Natural killer cell (primary cell): ENCODE data around the gene MOSMO. TPM values are rescaled to one million over a fixed set of nuclear protein-coding genes. Genes with fewer than 3 reads are reported as not detected.

ENCODE experiments used
- ATAC-seq, 3 donors: fragments of 150-1000 bp in 2 of 3; fragments of 200-7000 bp in 1 of 3; cut with Tn5 transposase; 1 replicate in 1 of 3; 2 replicates in 2 of 3; pipeline ENCODE4 v1.10.0; 2021; ENCODE audit warnings: mild to moderate bottlenecking in 2 of 3, moderate library complexity in 2 of 3
- DNase-seq, 2 donors: peaks; one replicate each; pipeline versions ENCODE4 v3.0.0 to v3.0.0-alpha.2; 2013 to 2021; ENCODE audit warnings: mixed read lengths in 1 of 2
- H3K27ac ChIP-seq: one replicate; pipeline ENCODE4 v1.5.1; 2013; ENCODE audit warnings: mild to moderate bottlenecking, low read length
- H3K27me3 ChIP-seq: one replicate; pipeline ENCODE4 v1.6.1; 2013; ENCODE audit warnings: low read length; ENCODE audit not compliant: control insufficient read depth, insufficient read depth
- H3K36me3 ChIP-seq: one replicate; pipeline ENCODE4 v1.6.1; 2013; ENCODE audit warnings: low read length; ENCODE audit not compliant: control insufficient read depth, insufficient read depth
- H3K4me1 ChIP-seq: one replicate; pipeline ENCODE4 v1.6.1; 2013; ENCODE audit warnings: low read length; ENCODE audit not compliant: control insufficient read depth, insufficient read depth
- H3K4me3 ChIP-seq: one replicate; pipeline ENCODE4 v1.5.1; 2013; ENCODE audit warnings: low read length
- H3K9me3 ChIP-seq: one replicate; pipeline ENCODE4 v1.6.1; 2013; ENCODE audit warnings: low read length; ENCODE audit not compliant: control insufficient read depth, insufficient read depth
- H3K27ac Mint-ChIP-seq, 2 donors: one replicate each; pipeline ENCODE4 v1.8.0; 2022; ENCODE audit warnings: mild to moderate bottlenecking in 2 of 2, mixed read lengths in 2 of 2, moderate library complexity in 1 of 2
- H3K27me3 Mint-ChIP-seq, 2 donors: one replicate each; pipeline ENCODE4 v1.8.0; 2022; ENCODE audit warnings: low read depth in 2 of 2, mixed read lengths in 2 of 2
- H3K36me3 Mint-ChIP-seq: one replicate; pipeline ENCODE4 v1.8.0; 2022; ENCODE audit warnings: mixed read lengths
- H3K4me1 Mint-ChIP-seq, 2 donors: one replicate each; pipeline ENCODE4 v1.8.0; 2022; ENCODE audit warnings: mixed read lengths in 2 of 2
- H3K4me3 Mint-ChIP-seq: one replicate; pipeline ENCODE4 v1.8.0; 2022; ENCODE audit warnings: mild to moderate bottlenecking, moderate library complexity, mixed read lengths
- H3K9me3 Mint-ChIP-seq, 2 donors: one replicate each; pipeline ENCODE4 v1.8.0; 2022; ENCODE audit warnings: mixed read lengths in 2 of 2
- WGBS: methylation state at CpG from one replicate; pipeline ENCODE4 v1.1.7; 2013; ENCODE audit warnings: missing lambda C conversion rate; ENCODE audit not compliant: insufficient coverage; 5-methylcytosine and 5-hydroxymethylcytosine counted together
- intact Hi-C: fragments of 100-400 bp; cut with micrococcal nuclease; formaldehyde crosslinking; loops from one replicate; pipeline ENCODE4 v1.14.2; 2022
- total RNA-seq, 4 donors: library from RNA; stranded (reverse); fragments of 120-200 nt in 1 of 4; gene quantifications; one replicate each; pipeline versions ENCODE4 v1.2.3 to v1.2.4, GENCODE V29; 2013 to 2022
- TF ChIP-seq, protein P1 (sequence below): fragments of 200-600 bp; IDR thresholded peaks from one replicate; pipeline ENCODE4 v1.8.0; 2022; ENCODE audit warnings: antibody characterized with exemption

Gene MOSMO
- total RNA-seq, 3 donors from 2014 or later (not counting 1 experiment from before 2014, with no cell fraction given), result 8.6 to 10.3 (median 9.3) TPM

DNA sequence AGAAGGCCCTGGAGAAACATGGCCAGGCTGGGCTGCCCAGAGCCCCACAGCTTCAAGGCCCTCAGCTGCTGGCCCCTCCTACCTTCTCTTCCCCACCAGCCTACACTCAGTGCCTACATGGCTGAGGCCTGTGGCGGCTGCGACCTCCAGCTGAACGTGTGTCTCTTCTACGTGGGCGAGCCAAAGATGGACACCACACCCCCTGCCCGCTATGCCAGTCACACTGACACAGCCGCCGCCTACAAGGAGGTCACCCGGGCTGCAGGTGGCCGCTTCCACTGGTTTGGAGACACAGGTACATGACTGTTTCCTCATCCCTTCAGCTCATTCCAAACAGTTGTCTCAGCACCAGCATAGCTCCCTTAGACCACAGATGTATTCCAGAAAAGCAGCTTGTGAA lies 124.9 kb downstream of the MOSMO start:
- no peak overlapping the region for H3K4me3 ChIP-seq
- H3K4me1 ChIP-seq, result no peaks in the 10 kb centered on the region
- intact Hi-C loops, result no loop called here
- TF ChIP-seq, protein P1, sequence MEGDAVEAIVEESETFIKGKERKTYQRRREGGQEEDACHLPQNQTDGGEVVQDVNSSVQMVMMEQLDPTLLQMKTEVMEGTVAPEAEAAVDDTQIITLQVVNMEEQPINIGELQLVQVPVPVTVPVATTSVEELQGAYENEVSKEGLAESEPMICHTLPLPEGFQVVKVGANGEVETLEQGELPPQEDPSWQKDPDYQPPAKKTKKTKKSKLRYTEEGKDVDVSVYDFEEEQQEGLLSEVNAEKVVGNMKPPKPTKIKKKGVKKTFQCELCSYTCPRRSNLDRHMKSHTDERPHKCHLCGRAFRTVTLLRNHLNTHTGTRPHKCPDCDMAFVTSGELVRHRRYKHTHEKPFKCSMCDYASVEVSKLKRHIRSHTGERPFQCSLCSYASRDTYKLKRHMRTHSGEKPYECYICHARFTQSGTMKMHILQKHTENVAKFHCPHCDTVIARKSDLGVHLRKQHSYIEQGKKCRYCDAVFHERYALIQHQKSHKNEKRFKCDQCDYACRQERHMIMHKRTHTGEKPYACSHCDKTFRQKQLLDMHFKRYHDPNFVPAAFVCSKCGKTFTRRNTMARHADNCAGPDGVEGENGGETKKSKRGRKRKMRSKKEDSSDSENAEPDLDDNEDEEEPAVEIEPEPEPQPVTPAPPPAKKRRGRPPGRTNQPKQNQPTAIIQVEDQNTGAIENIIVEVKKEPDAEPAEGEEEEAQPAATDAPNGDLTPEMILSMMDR, result no peak
- Mint-ChIP-seq H3K4me3 (no peak overlapping the region), H3K27me3 (peaks cover 5 to 8% of the 10 kb centered on the region in 2 donors), H3K9me3 (peaks cover 0 to 2% of the 10 kb centered on the region in 2 donors), H3K4me1 (no peaks in the 10 kb centered on the region), H3K27ac (no peak overlapping the region), H3K36me3 (no peaks in the 10 kb centered on the region)
- no peaks in the 10 kb centered on the region for H3K27me3 ChIP-seq
- H3K27ac ChIP-seq, result no peak overlapping the region
- DNase-seq (no peak), ATAC-seq (no peak)
- H3K36me3 ChIP-seq, result no peaks in the 10 kb centered on the region
- H3K9me3 ChIP-seq, result no peaks in the 10 kb centered on the region
- 91% methylated on average over 10 of the region's 10 CpGs for WGBS

Other genes starting within 250 kb of the MOSMO start
- gene NPIPB4, start 150.4 kb upstream of the MOSMO start, total RNA-seq, result 100 to 1,000 TPM; 320 to 433 (median 419) TPM
- gene UQCRC2, start 54.8 kb upstream of the MOSMO start, total RNA-seq, result 100 to 1,000 TPM; 162 to 177 (median 177) TPM
- gene PDZD9, start 7.0 kb upstream of the MOSMO start, total RNA-seq, result not detected
- gene VWA3A, start 84.4 kb downstream of the MOSMO start, total RNA-seq, result under 1 TPM; 0.28 to 0.39 (median 0.35) TPM
- gene SDR42E2, start 154.4 kb downstream of the MOSMO start, total RNA-seq, result 1 to 10 TPM in 1 of 3 donors, under 1 TPM in 2; 0.92 to 1.9 (median 0.93) TPM
- 10 to 100 TPM; 12.6 to 33.5 (median 22.9) TPM for gene EEF2K, start 198.2 kb downstream of the MOSMO start, total RNA-seq